H1 (cell line): ENCODE data around the gene ZDHHC11B. TPM values are rescaled to one million over a fixed set of nuclear protein-coding genes. Genes with fewer than 3 reads are reported as not detected.

Experiments
- BACH1 ChIP-seq: IDR thresholded peaks from 2 replicates; pipeline ENCODE4 v1.6.1; 2012; ENCODE audit warnings: low read length, improper control_type of control experiment
- CBX5 ChIP-seq: fragments of 300-800, 300-1000 bp; sonication (generic); IDR thresholded peaks from 2 replicates; pipeline ENCODE4 v1.7.1; 2016; ENCODE audit warnings: antibody characterized with exemption, low read length, low read depth
- CHD2 ChIP-seq: IDR thresholded peaks from 2 replicates; pipeline ENCODE4 v1.6.1; 2012; ENCODE audit warnings: low read length, improper control_type of control experiment
- CHD7 ChIP-seq: fragments of 300-600 bp; sonication (generic); IDR thresholded peaks from 2 replicates; pipeline ENCODE4 v1.7.1; 2012; ENCODE audit warnings: low read length, moderate library complexity, mild to moderate bottlenecking, inconsistent platforms; ENCODE audit not compliant: insufficient replicate concordance
- KDM1A ChIP-seq: fragments of 200-600, 300-600 bp; sonication (generic); IDR thresholded peaks from 2 replicates; pipeline ENCODE4 v1.7.1; 2016; ENCODE audit warnings: mild to moderate bottlenecking, low read length, borderline replicate concordance
- NRF1 ChIP-seq: IDR thresholded peaks from 2 replicates; pipeline ENCODE4 v1.6.1; 2011; ENCODE audit warnings: mild to moderate bottlenecking, low read depth, low read length, improper control_type of control experiment
- POU5F1 ChIP-seq: IDR thresholded peaks from 2 replicates; pipeline ENCODE4 v1.6.1; 2011; ENCODE audit warnings: low read depth, mild to moderate bottlenecking, low read length, moderate library complexity
- RBBP5 ChIP-seq: IDR thresholded peaks from 2 replicates; pipeline ENCODE4 v1.7.1; 2012; ENCODE audit warnings: low read depth, mild to moderate bottlenecking, inconsistent platforms, low read length, moderate library complexity, borderline replicate concordance
- SP2 ChIP-seq: IDR thresholded peaks from 2 replicates; pipeline ENCODE4 v1.6.1; 2012; ENCODE audit warnings: mild to moderate bottlenecking, low read length, inconsistent platforms
- TCF12 ChIP-seq: IDR thresholded peaks from 2 replicates; pipeline ENCODE4 v1.6.1; 2011; ENCODE audit warnings: low read depth, mild to moderate bottlenecking, low read length
- TEAD4 ChIP-seq: IDR thresholded peaks from 2 replicates; pipeline ENCODE4 v1.6.1; 2012; ENCODE audit warnings: low read depth, low read length, inconsistent platforms, mixed read lengths
- YY1 ChIP-seq: IDR thresholded peaks from 2 replicates; pipeline ENCODE4 v1.6.1; 2011; ENCODE audit warnings: low read depth, mild to moderate bottlenecking, low read length
- polyA plus RNA-seq, 7 experiments: library from polyadenylated mRNA; depleted of rRNA in 3 of 7; stranded (reverse) in 5 of 7; unstranded in 2 of 7; fragments of >200 nt in 5 of 7; fragments of 200-250 nt in 2 of 7; gene quantifications; 1 replicate in 5 of 7; 2 replicates in 1 of 7; 4 replicates in 1 of 7; pipeline versions ENCODE4 v1.2.1 to v1.2.3, GENCODE V29; 2011 to 2013; ENCODE audit warnings: missing spikeins in 2 of 7, mixed read lengths in 2 of 7
- total RNA-seq: library from RNA; stranded (reverse); fragmentation: NEBNext Ultra II Directional; extraction: Animal tissue kit (Norgen Biotek cat#: 25700); gene quantifications from 2 replicates; pipeline ENCODE4 v1.2.1, GENCODE V29; 2021

The ZDHHC11B gene
- total and polyA plus RNA-seq, 2 of the 8 experiments (the other 6 are each of a cell fraction or from before 2014, with no cell fraction given) = 0.29 to 2.5 TPM

GRCh38 chr5:665956-666711 is 118.4 kb downstream of the ZDHHC11B start (continued):
- TF ChIP-seq CHD7 = no peak
- no peak for TF ChIP-seq CHD2
- no peak for TF ChIP-seq SP2
- TF ChIP-seq NRF1 = no peak
- TF ChIP-seq POU5F1 = no peak
- TF ChIP-seq BACH1 = no peak
- no peak for TF ChIP-seq CBX5
- TF ChIP-seq TCF12 = no peak
- no peak for TF ChIP-seq TEAD4
- no peak for TF ChIP-seq RBBP5
- no peak for TF ChIP-seq KDM1A
- no peak for TF ChIP-seq YY1
